A673 (cell line): ENCODE results near the gene PTGES3. TPM values are rescaled to one million over a fixed set of nuclear protein-coding genes. Genes with fewer than 3 reads are reported as not detected.

Experiments
- BruUV-seq: library from RNA; stranded (reverse); fragments of 400-500 nt; replicated peaks from 2 replicates; lab custom pipeline; 2021; lab: Mats Ljungman, UMichigan
- CTCF ChIA-PET: fragments of 300-600 bp; sonication (Branson Sonifier 250); formaldehyde crosslinking; loops from one replicate; lab custom pipeline; 2022; ENCODE audit warnings: antibody characterized with exemption; lab: Charles Lee
- POLR2A ChIA-PET: fragments of 300-600 bp; sonication (Branson Sonifier 250); formaldehyde crosslinking; loops from one replicate; lab custom pipeline; 2022; ENCODE audit warnings: antibody characterized with exemption; ENCODE audit not compliant: low non-redundant PET; lab: Charles Lee
- DNase-seq: peaks from one replicate; pipeline ENCODE4 v3.0.0-alpha.2; 2015; ENCODE audit warnings: low spot score
- H3K27ac ChIP-seq: fragments of 200-600 bp; sonication (generic); 2 replicates; pipeline ENCODE4 v1.5.1; 2016; ENCODE audit warnings: mixed run types, low read depth, mild to moderate bottlenecking, mixed read lengths, antibody characterized with exemption, low read length; ENCODE audit not compliant: poor library complexity, severe bottlenecking
- H3K27me3 ChIP-seq: fragments of 200-600 bp; sonication (generic); replicated peaks from 2 replicates; pipeline ENCODE4 v1.6.1; 2017; ENCODE audit warnings: mixed run types, low read depth, mild to moderate bottlenecking, mixed read lengths, antibody characterized with exemption, low read length; ENCODE audit not compliant: insufficient read depth, poor library complexity
- H3K36me3 ChIP-seq: fragments of 200-600 bp; sonication (generic); 2 replicates; pipeline ENCODE4 v1.6.1; 2016; ENCODE audit warnings: mixed run types, mild to moderate bottlenecking, mixed read lengths, antibody characterized with exemption, low read length; ENCODE audit not compliant: insufficient read depth, poor library complexity, severe bottlenecking
- H3K4me1 ChIP-seq: fragments of 200-600 bp; sonication (generic); 2 replicates; pipeline ENCODE4 v1.6.1; 2017; ENCODE audit warnings: mixed run types, mild to moderate bottlenecking, mixed read lengths, antibody characterized with exemption, low read length; ENCODE audit not compliant: insufficient read depth, poor library complexity, severe bottlenecking
- H3K4me3 ChIP-seq: fragments of 200-600 bp; sonication (generic); 2 replicates; pipeline ENCODE4 v1.5.1; 2016; ENCODE audit warnings: low read depth, mixed run types, mild to moderate bottlenecking, mixed read lengths, low read length; ENCODE audit not compliant: poor library complexity, severe bottlenecking
- H3K9me3 ChIP-seq: fragments of 200-600 bp; sonication (generic); 2 replicates; pipeline ENCODE4 v1.6.1; 2016; ENCODE audit warnings: mixed run types, low read depth, mild to moderate bottlenecking, mixed read lengths, antibody characterized with exemption, low read length; ENCODE audit not compliant: poor library complexity, severe bottlenecking
- CTCF ChIP-seq: fragments of 300-800, 200-600 bp; sonication (generic); conservative IDR thresholded peaks from 2 replicates; pipeline ENCODE4 v1.5.1; 2017; ENCODE audit warnings: low read depth, mild to moderate bottlenecking, antibody characterized with exemption, low read length, moderate library complexity, mixed read lengths
- EZH2 ChIP-seq: fragments of 200-600 bp; sonication (generic); IDR thresholded peaks from 2 replicates; pipeline ENCODE4 v1.6.1; 2017; ENCODE audit warnings: borderline replicate concordance, low read depth, mild to moderate bottlenecking, mixed read lengths, antibody characterized with exemption, low read length; ENCODE audit not compliant: poor library complexity, severe bottlenecking
- intact Hi-C: fragments of 100-400 bp; cut with micrococcal nuclease; formaldehyde crosslinking; loops from one replicate; pipeline ENCODE4 v1.10.0; 2022; ENCODE audit not compliant: unreplicated experiment
- total RNA-seq: library from RNA; stranded (reverse); gene quantifications from 2 replicates; pipeline ENCODE4 v1.2.3, GENCODE V29; 2021

PTGES3 gene
- total RNA-seq, 1 experiment from 2014 or later, result 450 TPM

DNA sequence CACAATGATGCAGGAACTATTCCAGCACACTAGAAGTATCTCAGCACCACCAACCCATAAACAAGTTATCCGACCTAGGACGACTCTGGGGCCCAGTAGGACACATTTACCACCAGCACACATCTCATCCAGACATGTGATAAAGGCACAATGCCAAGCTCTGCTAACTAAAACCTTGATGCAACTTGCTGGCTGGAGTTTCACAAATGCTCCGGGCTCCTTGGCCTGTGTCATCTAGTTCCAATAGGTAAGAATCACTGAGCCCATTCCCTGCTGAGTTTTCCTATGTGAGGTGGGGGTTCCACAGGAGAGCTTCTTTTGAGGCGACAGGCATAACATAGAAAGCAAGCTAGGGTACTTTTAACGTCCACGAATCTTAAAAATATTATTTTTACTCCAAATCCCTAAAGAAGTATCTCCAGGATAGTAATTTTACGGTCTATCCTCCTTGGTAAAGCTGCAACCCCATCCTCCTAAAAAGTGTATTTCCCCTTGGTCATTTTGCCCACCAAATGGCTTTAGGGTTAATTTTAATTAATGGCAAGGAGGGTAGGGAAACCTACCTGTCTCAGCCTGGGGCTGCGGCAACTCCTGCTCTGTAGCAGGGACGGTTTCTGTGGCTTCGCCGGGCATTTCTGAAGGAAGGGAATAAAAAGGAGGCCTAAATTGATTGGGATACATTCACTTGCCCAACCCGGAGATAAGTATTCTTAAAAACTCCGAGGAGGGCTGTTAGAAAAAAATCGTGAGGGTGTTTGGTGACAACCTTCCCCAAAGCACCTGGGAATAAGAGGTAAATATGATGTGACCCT lies 36.0 kb upstream of the PTGES3 start:
- Histone ChIP-seq H3K36me3 (peaks cover 52% of the 10 kb centered on the region), H3K4me1 (peaks cover 45% of the 10 kb centered on the region), H3K27ac (peak overlapping the region; percentile 96), H3K9me3 (no peaks in the 10 kb centered on the region), H3K4me3 (peak overlapping the region; percentile 89), H3K27me3 (no peaks in the 10 kb centered on the region)
- POLR2A ChIA-PET, result no interaction called here
- no TSS peak for BruUV-seq
- intact Hi-C loops, result loop anchor here (2.0 kb wide), 1 partner anchor 35 kb away; the partner anchor contains the start of gene PTGES3
- TF ChIP-seq CTCF (no peak), EZH2 (no peak)
- DNase-seq, result peak; percentile 53
- CTCF ChIA-PET, result interaction anchor here (0.8 kb wide), 1 partner anchor 281 kb away, joined by 3 read pairs; no protein-coding TSS in a partner anchor

DNA sequence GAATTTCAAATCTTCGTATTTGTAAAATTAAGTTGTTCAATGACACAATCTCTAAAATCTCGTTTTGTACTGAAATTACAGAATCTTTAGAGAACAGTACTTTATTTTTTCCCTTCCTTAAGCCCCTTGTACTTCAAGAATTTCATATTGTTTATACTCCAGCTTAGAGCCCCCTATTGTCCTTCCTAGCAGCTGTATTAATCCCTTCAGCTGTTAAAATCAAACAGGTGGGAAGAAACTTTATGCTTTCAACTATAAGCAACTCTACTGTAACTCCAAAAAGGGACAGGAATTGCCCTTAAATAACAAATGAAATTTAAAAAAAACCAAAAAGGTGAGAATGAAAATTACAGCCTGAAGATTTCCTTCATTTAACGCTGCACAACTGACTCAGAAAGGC lies 35.3 kb upstream of the PTGES3 start:
- Histone ChIP-seq H3K4me3 (peak overlapping the region; percentile 89), H3K36me3 (peaks cover 57% of the 10 kb centered on the region), H3K9me3 (no peaks in the 10 kb centered on the region), H3K27ac (peak overlapping the region; percentile 96), H3K4me1 (peaks cover 52% of the 10 kb centered on the region), H3K27me3 (no peaks in the 10 kb centered on the region)
- intact Hi-C loops, result no loop called here
- DNase-seq, result no peak
- ChIA-PET POLR2A (interaction anchor here (0.6 kb wide), 1 partner anchor 142 kb away, joined by 6 read pairs; no protein-coding TSS in a partner anchor), CTCF (no interaction called here)
- TF ChIP-seq CTCF (no peak), EZH2 (no peak)
- no TSS peak for BruUV-seq

- peak overlapping the region; percentile 89 for H3K4me3 ChIP-seq
- no peaks in the 10 kb centered on the region for H3K27me3 ChIP-seq
- H3K27ac ChIP-seq, result peak overlapping the region; percentile 96
- DNase-seq, result no peak
- no TSS peak for BruUV-seq
- ChIA-PET POLR2A (interaction anchor here (0.6 kb wide), 1 partner anchor 141 kb away, joined by 6 read pairs; no protein-coding TSS in a partner anchor), CTCF (no interaction called here)
- H3K36me3 ChIP-seq, result peaks cover 57% of the 10 kb centered on the region
- TF ChIP-seq CTCF (no peak), EZH2 (no peak)
- intact Hi-C loops, result no loop called here
- peaks cover 52% of the 10 kb centered on the region for H3K4me1 ChIP-seq
- H3K9me3 ChIP-seq, result no peaks in the 10 kb centered on the region
Observed at GRCh38 chr12:56722832-56723231, 34.7 kb upstream of the PTGES3 start.
